Central memory CD8-positive, alpha-beta T cell (primary cell): ENCODE data around the gene MS4A10.

Experiments
- ATAC-seq: fragments of 150-1000 bp; cut with Tn5 transposase; replicated peaks from 2 replicates; pipeline ENCODE4 v1.10.0; 2022; ENCODE audit warnings: mild to moderate bottlenecking, moderate FRiP score, moderate number of reproducible peaks; ENCODE audit not compliant: poor library complexity, severe bottlenecking; ENCODE audit errors: extremely low read depth
- DNase-seq, 2 donors: peaks; one replicate each; pipeline ENCODE4 v3.0.0; 2021; ENCODE audit warnings: low spot score in 2 of 2
- H3K27ac Mint-ChIP-seq: one replicate; pipeline ENCODE4 v1.8.0; 2022; ENCODE audit warnings: low read depth, mild to moderate bottlenecking, moderate library complexity, mixed read lengths
- H3K27me3 Mint-ChIP-seq: one replicate; pipeline ENCODE4 v1.8.0; 2022; ENCODE audit warnings: mixed read lengths
- H3K36me3 Mint-ChIP-seq: one replicate; pipeline ENCODE4 v1.8.0; 2022; ENCODE audit warnings: mild to moderate bottlenecking, moderate library complexity, mixed read lengths; ENCODE audit not compliant: insufficient read depth
- H3K4me1 Mint-ChIP-seq: one replicate; pipeline ENCODE4 v1.8.0; 2022; ENCODE audit warnings: mixed read lengths
- H3K4me3 Mint-ChIP-seq: one replicate; pipeline ENCODE4 v1.8.0; 2022; ENCODE audit warnings: mild to moderate bottlenecking, moderate library complexity, mixed read lengths
- H3K9me3 Mint-ChIP-seq: one replicate; pipeline ENCODE4 v1.8.0; 2022; ENCODE audit warnings: mixed read lengths

The MS4A10 gene

GRCh38 chr11:60782393-60783140, 2.6 kb upstream of the MS4A10 start:
- H3K4me1 Mint-ChIP-seq, result no peaks in the 10 kb centered on the region
- H3K9me3 Mint-ChIP-seq, result no peaks in the 10 kb centered on the region
- no peaks in the 10 kb centered on the region for H3K27me3 Mint-ChIP-seq
- ATAC-seq, result no peak
- no peak overlapping the region for H3K4me3 Mint-ChIP-seq
- no peaks in the 10 kb centered on the region for H3K36me3 Mint-ChIP-seq
- no peak overlapping the region for H3K27ac Mint-ChIP-seq
- no peak for DNase-seq

GRCh38 chr11:60783141-60783484, 2.0 kb upstream of the MS4A10 start:
- H3K4me3 Mint-ChIP-seq, result no peak overlapping the region
- H3K27me3 Mint-ChIP-seq, result no peaks in the 10 kb centered on the region
- no peaks in the 10 kb centered on the region for H3K36me3 Mint-ChIP-seq
- H3K4me1 Mint-ChIP-seq, result no peaks in the 10 kb centered on the region
- H3K9me3 Mint-ChIP-seq, result no peaks in the 10 kb centered on the region
- DNase-seq (no peak), ATAC-seq (no peak)
- no peak overlapping the region for H3K27ac Mint-ChIP-seq

GRCh38 chr11:60783911-60784310, 1.2 kb upstream of the MS4A10 start:
- H3K36me3 Mint-ChIP-seq, result no peaks in the 10 kb centered on the region
- no peak overlapping the region for H3K4me3 Mint-ChIP-seq

GRCh38 chr11:60785806-60786361, 751 bp downstream of the MS4A10 start:
- no peaks in the 10 kb centered on the region for H3K36me3 Mint-ChIP-seq

More at GRCh38 chr11:60783911-60784310, 1.2 kb upstream of the MS4A10 start:
- DNase-seq (no peak), ATAC-seq (no peak)
- no peaks in the 10 kb centered on the region for H3K4me1 Mint-ChIP-seq
- no peak overlapping the region for H3K27ac Mint-ChIP-seq
- no peaks in the 10 kb centered on the region for H3K27me3 Mint-ChIP-seq
- no peaks in the 10 kb centered on the region for H3K9me3 Mint-ChIP-seq

GRCh38 chr11:60786811-60787567, 1.9 kb downstream of the MS4A10 start:
- ATAC-seq, result no peak
- Mint-ChIP-seq H3K36me3 (no peaks in the 10 kb centered on the region), H3K4me3 (no peak overlapping the region), H3K27ac (no peak overlapping the region), H3K9me3 (no peaks in the 10 kb centered on the region), H3K27me3 (no peaks in the 10 kb centered on the region), H3K4me1 (no peaks in the 10 kb centered on the region)
- no peak for DNase-seq

More at GRCh38 chr11:60785806-60786361, 751 bp downstream of the MS4A10 start:
- Mint-ChIP-seq H3K27ac (no peak overlapping the region), H3K4me1 (no peaks in the 10 kb centered on the region), H3K9me3 (no peaks in the 10 kb centered on the region), H3K4me3 (no peak overlapping the region), H3K27me3 (no peaks in the 10 kb centered on the region)
- DNase-seq (no peak), ATAC-seq (no peak)

GRCh38 chr11:60788401-60789125, 3.4 kb downstream of the MS4A10 start:
- no peaks in the 10 kb centered on the region for H3K27me3 Mint-ChIP-seq
- no peaks in the 10 kb centered on the region for H3K36me3 Mint-ChIP-seq
- DNase-seq, result no peak
- no peak for ATAC-seq
- no peak overlapping the region for H3K27ac Mint-ChIP-seq
- no peak overlapping the region for H3K4me3 Mint-ChIP-seq
- no peaks in the 10 kb centered on the region for H3K4me1 Mint-ChIP-seq
- no peaks in the 10 kb centered on the region for H3K9me3 Mint-ChIP-seq

- Mint-ChIP-seq H3K4me3 (no peak overlapping the region), H3K36me3 (no peaks in the 10 kb centered on the region), H3K4me1 (no peaks in the 10 kb centered on the region), H3K27me3 (no peaks in the 10 kb centered on the region), H3K9me3 (no peaks in the 10 kb centered on the region), H3K27ac (no peak overlapping the region)
- no peak for ATAC-seq
- DNase-seq, result no peak
Measured at GRCh38 chr11:60790726-60791125, 5.6 kb downstream of the MS4A10 start.

GRCh38 chr11:60791153-60791933, 6.2 kb downstream of the MS4A10 start:
- no peaks in the 10 kb centered on the region for H3K9me3 Mint-ChIP-seq
- no peaks in the 10 kb centered on the region for H3K36me3 Mint-ChIP-seq
- H3K27me3 Mint-ChIP-seq, result no peaks in the 10 kb centered on the region
- no peak overlapping the region for H3K27ac Mint-ChIP-seq
- no peaks in the 10 kb centered on the region for H3K4me1 Mint-ChIP-seq
- ATAC-seq (no peak), DNase-seq (no peak)
- H3K4me3 Mint-ChIP-seq, result no peak overlapping the region

- no peaks in the 10 kb centered on the region for H3K36me3 Mint-ChIP-seq
- no peaks in the 10 kb centered on the region for H3K4me1 Mint-ChIP-seq
- H3K27ac Mint-ChIP-seq, result no peak overlapping the region
- ATAC-seq (no peak), DNase-seq (no peak)
- no peaks in the 10 kb centered on the region for H3K27me3 Mint-ChIP-seq
- H3K9me3 Mint-ChIP-seq, result no peaks in the 10 kb centered on the region
- no peak overlapping the region for H3K4me3 Mint-ChIP-seq
Measured at GRCh38 chr11:60792521-60792920, 7.4 kb downstream of the MS4A10 start.

GRCh38 chr11:60795291-60795690, 10.2 kb downstream of the MS4A10 start:
- ATAC-seq, result no peak
- Mint-ChIP-seq H3K9me3 (no peaks in the 10 kb centered on the region), H3K36me3 (peaks cover 3% of the 10 kb centered on the region), H3K27ac (no peak overlapping the region), H3K27me3 (peaks cover 19% of the 10 kb centered on the region), H3K4me1 (no peaks in the 10 kb centered on the region), H3K4me3 (no peak overlapping the region)
- no peak for DNase-seq

GRCh38 chr11:60797846-60798630, 12.9 kb downstream of the MS4A10 start:
- H3K9me3 Mint-ChIP-seq, result no peaks in the 10 kb centered on the region
- H3K27ac Mint-ChIP-seq, result no peak overlapping the region
- peaks cover 46% of the 10 kb centered on the region for H3K27me3 Mint-ChIP-seq
- peaks cover 3% of the 10 kb centered on the region for H3K36me3 Mint-ChIP-seq
- ATAC-seq (no peak), DNase-seq (no peak)
- no peaks in the 10 kb centered on the region for H3K4me1 Mint-ChIP-seq
- no peak overlapping the region for H3K4me3 Mint-ChIP-seq
